Esophagus muscularis mucosa (tissue), 3 donors: ENCODE measurements around the gene GMPPB.

Source experiments
- POLR2A ChIP-seq: fragments of 450-650 bp; IDR thresholded peaks from one replicate; pipeline ENCODE4 v1.6.1; 2017; ENCODE audit warnings: antibody characterized with exemption, moderate library complexity, mild to moderate bottlenecking, low read depth
- TF ChIP-seq, protein P1 (sequence below), 3 experiments: fragments of 200-600 bp in 2 of 3; fragments of 450-650 bp in 1 of 3; sonication (generic) in 2 of 3; IDR thresholded peaks; one replicate each; pipeline ENCODE4 v1.5.1; 2017 to 2019; ENCODE audit warnings: antibody characterized with exemption in 3 of 3, mild to moderate bottlenecking in 2 of 3, moderate library complexity in 1 of 3

DNA sequence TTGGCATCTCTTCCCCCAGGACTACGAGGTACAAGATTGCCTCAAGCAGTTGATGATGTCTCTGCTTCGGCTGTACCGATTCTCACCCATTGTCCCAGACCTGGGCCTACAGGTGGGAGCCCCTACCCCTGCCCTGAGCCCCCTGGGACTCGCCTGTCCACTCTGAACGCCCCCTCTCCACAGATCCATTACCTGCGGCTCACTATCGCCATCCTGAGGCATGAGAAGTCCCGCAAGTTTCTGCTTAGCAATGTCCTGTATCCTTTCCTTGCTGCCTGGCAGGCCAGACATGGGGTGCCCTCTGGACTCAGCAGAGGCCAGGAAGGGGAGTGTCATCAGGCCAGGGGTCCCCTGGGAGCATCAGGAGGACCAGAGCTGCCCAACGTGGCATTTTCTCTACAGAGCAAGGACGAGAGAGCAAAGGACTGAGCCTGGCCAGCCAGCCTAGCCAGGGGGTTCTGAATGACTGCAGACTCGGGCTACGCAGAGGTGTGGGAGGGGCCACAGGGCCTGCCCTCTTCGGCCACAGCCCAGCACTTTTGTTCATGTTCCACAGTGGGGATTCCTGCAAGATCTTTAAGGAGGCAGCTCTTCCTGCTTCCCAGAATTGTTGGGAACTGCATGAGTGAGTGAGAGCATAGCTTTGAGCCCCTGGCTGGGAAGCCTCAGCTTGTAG is 23.2 kb downstream of the GMPPB start:
- TF ChIP-seq POLR2A, result no peak
- TF ChIP-seq, protein P1, sequence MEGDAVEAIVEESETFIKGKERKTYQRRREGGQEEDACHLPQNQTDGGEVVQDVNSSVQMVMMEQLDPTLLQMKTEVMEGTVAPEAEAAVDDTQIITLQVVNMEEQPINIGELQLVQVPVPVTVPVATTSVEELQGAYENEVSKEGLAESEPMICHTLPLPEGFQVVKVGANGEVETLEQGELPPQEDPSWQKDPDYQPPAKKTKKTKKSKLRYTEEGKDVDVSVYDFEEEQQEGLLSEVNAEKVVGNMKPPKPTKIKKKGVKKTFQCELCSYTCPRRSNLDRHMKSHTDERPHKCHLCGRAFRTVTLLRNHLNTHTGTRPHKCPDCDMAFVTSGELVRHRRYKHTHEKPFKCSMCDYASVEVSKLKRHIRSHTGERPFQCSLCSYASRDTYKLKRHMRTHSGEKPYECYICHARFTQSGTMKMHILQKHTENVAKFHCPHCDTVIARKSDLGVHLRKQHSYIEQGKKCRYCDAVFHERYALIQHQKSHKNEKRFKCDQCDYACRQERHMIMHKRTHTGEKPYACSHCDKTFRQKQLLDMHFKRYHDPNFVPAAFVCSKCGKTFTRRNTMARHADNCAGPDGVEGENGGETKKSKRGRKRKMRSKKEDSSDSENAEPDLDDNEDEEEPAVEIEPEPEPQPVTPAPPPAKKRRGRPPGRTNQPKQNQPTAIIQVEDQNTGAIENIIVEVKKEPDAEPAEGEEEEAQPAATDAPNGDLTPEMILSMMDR (IDR thresholded peaks at IDR 0.05), result no peak
